Activated CD4-positive, alpha-beta T cell treated with anti-CD3 and anti-CD28 coated beads, Interleukin-2, Interleukin-6, amounts not matched to agents 100 ng/mL and 50 ng/mL, durations not matched to agents 16 hours and 8 hours (primary cell): ENCODE measurements around the gene UBR4.

Experiments
- DNase-seq: peaks from one replicate; pipeline ENCODE4 v3.0.0-alpha.2; 2020

Gene UBR4

GRCh38 chr1:19137158-19137557 lies 72.9 kb downstream of the UBR4 start:
- DNase-seq: no peak

DNA sequence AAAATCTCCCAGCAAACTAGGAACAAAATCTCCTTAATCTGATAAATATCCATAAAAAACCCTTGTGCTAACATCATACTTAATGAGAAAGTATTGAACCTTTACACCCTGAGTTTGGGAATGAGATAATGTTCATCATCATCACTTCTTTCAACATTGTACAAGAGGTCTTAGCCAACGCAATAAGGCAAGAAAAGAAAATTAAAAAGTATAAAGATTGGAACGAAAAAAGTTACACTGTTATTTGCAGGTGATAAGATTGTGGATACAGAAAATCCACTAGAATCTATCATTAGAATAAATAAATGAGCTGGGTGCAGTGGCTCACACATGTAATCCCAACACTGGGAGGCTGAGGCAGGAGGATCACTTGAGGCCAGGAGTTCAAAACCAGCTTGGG lies 76.7 kb downstream of the UBR4 start:
- no peak for DNase-seq

DNA sequence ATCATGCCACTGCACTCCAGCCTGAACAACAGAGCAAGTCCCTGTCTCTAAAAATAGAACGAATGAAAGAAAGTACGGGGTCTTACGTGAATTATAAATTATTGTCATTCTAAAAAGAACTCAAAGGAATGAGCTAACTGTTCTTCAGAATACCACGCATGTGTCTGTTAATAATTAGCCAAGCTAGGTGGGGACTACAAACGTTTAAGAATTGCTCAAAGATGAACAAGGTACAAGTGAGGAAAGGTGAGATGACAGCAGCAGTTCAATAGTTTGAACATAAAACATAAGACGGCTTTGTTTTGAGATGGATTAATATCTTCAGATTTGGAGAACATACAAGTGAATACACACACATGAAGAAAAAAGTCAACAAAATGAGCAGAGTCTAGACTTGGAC lies 79.6 kb downstream of the UBR4 start:
- DNase-seq: no peak

- no peak for DNase-seq
Observed at GRCh38 chr1:19128968-19129514, 81.0 kb downstream of the UBR4 start.

DNA sequence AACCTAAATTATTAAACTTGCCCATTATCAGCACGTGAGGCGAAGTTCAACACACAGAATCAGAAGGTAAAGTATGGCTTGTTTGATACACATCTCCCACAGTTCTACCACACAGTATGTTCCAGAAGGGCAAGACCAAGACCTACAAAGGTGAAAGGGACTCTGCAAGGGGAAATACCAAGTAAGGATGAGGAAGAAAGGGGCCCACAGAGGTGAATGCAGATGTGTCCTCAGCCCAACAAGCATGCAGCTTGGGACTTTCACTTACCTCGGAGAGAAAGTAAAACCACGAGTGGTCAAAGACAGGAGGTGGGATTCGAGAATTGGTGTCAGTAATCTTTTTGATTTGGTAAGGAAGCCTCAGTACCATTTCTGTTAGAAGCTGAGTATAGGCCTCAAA lies 85.8 kb downstream of the UBR4 start:
- peak; percentile 41 for DNase-seq

GRCh38 chr1:19123837-19124236 lies 86.2 kb downstream of the UBR4 start:
- DNase-seq: peak; percentile 36

GRCh38 chr1:19122668-19123067 lies 87.4 kb downstream of the UBR4 start:
- no peak for DNase-seq

GRCh38 chr1:19121192-19121591 lies 88.9 kb downstream of the UBR4 start:
- DNase-seq: no peak

- DNase-seq: no peak
Observed at GRCh38 chr1:19120070-19120469, 90.0 kb downstream of the UBR4 start.

- DNase-seq: no peak
Observed at GRCh38 chr1:19115082-19115808, 94.8 kb downstream of the UBR4 start.

DNA sequence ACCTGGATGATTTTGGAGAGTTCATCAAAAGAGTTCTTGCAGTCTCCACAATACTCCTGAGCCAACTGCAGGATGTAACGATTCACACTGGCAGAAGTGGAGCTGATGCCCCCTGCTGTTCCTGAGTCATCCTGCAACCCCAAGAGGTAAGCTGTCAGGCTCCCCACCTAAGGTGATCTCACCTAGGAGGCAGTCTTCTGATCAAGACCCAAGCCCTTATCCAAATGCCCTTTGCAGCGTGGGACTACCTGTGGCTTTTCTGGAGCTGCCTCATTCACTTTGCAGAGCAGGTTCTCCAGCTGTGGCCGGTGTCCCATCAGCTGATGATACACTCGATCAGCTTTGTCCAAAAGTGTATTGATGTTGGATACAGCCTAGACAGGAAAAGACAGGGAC lies 96.4 kb downstream of the UBR4 start:
- peak; percentile 54 for DNase-seq

GRCh38 chr1:19112891-19113696 lies 97.0 kb downstream of the UBR4 start:
- DNase-seq: no peak

GRCh38 chr1:19110257-19110927 lies 99.7 kb downstream of the UBR4 start:
- DNase-seq: no peak

DNA sequence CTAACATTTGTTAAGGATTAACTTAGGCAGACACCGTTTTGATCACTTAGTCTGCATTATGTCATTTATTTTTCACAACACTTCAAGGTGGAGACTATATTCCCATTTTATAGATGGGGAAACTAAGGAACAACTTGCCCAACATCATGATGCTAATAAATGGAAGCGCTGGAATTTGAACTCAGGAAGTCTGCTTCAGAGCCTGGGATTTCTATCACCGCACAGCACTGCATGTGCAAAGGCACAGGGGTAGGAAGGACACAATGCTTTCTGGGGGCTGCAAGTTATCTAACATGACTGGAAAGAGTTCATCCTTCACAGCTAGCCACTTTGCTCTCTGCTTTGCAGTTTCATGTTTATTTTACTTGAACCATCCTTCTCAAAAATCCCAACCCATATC lies 100.5 kb downstream of the UBR4 start:
- DNase-seq: no peak

GRCh38 chr1:19101244-19101643 lies 108.8 kb downstream of the UBR4 start:
- DNase-seq: no peak

GRCh38 chr1:19100028-19100427 lies 110.0 kb downstream of the UBR4 start:
- DNase-seq: no peak

GRCh38 chr1:19096990-19097389 lies 113.1 kb downstream of the UBR4 start:
- no peak for DNase-seq

- peak; percentile 13 for DNase-seq
Observed at GRCh38 chr1:19096036-19096833, 113.8 kb downstream of the UBR4 start.

- DNase-seq: no peak
Observed at GRCh38 chr1:19091196-19091953, 118.7 kb downstream of the UBR4 start.

GRCh38 chr1:19089524-19089923 lies 120.5 kb downstream of the UBR4 start:
- no peak for DNase-seq

DNA sequence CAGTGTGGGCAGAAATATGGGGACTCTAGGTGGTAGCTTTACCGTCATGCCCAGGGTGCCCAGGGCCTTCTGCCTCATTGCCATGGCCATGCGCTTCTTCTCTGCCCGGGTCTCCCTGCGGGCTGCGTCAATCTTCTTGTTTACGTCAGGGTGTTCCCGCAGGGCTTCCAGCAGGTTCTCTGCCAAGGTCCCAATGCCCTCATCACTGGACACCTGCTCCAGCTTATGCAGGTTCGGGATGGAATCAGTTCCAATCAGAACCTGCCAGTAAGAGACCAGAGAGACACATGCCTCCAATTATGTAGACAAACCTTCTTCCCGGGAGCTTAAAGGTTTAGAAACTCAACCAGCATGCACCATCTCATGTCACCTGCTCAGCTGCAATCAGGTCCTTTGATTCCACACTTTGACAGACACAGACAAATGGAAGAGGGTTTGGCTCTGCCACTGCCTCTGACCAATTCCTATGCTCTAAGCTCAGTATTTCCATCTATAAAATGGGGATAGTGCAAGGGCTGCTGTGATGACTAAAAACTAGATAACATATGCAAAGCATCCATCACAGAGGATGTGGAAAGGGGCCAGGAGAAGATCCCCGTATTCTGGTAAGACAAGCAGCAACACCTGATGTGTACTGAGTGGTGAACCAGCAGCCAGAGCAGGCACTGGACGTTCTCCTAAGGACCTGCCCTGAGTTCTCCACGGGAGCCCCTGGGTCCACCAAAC lies 121.2 kb downstream of the UBR4 start:
- no peak for DNase-seq
